Sigmoid colon (tissue), 4 donors: ENCODE data around the gene C1orf226.

Experiments
- CTCF ChIP-seq, 4 experiments: fragments of 450-650 bp in 3 of 4; fragments of 200-600 bp in 1 of 4; IDR thresholded peaks; one replicate each; pipeline ENCODE4 v1.5.1; 2016 to 2019; ENCODE audit warnings: antibody characterized with exemption in 4 of 4, mild to moderate bottlenecking in 3 of 4, moderate library complexity in 2 of 4
- EP300 ChIP-seq, 4 donors: sonication (generic); formaldehyde crosslinking; IDR thresholded peaks; one replicate each; pipeline ENCODE4 v1.6.1; 2017; ENCODE audit warnings: antibody characterized with exemption in 4 of 4
- POLR2A ChIP-seq, 2 donors: fragments of 450-650 bp; IDR thresholded peaks; one replicate each; pipeline ENCODE4 v1.6.1; 2016; ENCODE audit warnings: antibody characterized with exemption in 2 of 2, mild to moderate bottlenecking in 2 of 2, moderate library complexity in 2 of 2

GRCh38 chr1:162404550-162405160 is 23.1 kb downstream of the C1orf226 start:
- TF ChIP-seq CTCF (IDR thresholded peaks at IDR 0.05) = no peak
- TF ChIP-seq EP300 (IDR thresholded peaks at IDR 0.05) = no peak
- TF ChIP-seq POLR2A (IDR thresholded peaks at IDR 0.05) = no peak
